ENCODE measurements around the gene PRKN. TPM values are rescaled to one million over a fixed set of nuclear protein-coding genes. Genes with fewer than 3 reads are reported as not detected.

PRKN gene
- total and polyA plus RNA-seq, 9 of the 15 experiments (the other 6 are each of a cell fraction or from before 2014, with no cell fraction given): 0.03 to 0.96 (median 0.15) TPM; not detected in 2

GRCh38 chr6:161578478-161578877 lies 1149.1 kb downstream of the PRKN start:
- FAIRE-seq (no peak), ATAC-seq (peak; percentile 82), DNase-seq (ENCODE audit: extremely low read depth in 1 of 4, low spot score in 3 of 4) (peak in 1 of 4 experiments; percentile 11)
- no peaks in the 10 kb centered on the region for H3K79me2 ChIP-seq (ENCODE audit: control insufficient read depth, insufficient read depth, low read length)
- no peaks in the 10 kb centered on the region for H3K4me1 ChIP-seq (replicated peaks in 1 of 2; ENCODE audit: control insufficient read depth in 2 of 2, insufficient read depth in 2 of 2, low read length in 2 of 2)
- H3K9me1 ChIP-seq (ENCODE audit: control insufficient read depth, insufficient read depth, low read length): no peaks in the 10 kb centered on the region
- WGBS (ENCODE audit: insufficient coverage, low coverage, missing lambda C conversion rate): 0% methylated on average over 3 of the region's 3 CpGs
- peaks cover 3 to 4% of the 10 kb centered on the region in 2 experiments; a peak in 1 of 5 replicates for H3K27me3 ChIP-seq (ENCODE audit: control insufficient read depth in 2 of 2, insufficient read depth in 2 of 2, low read length in 2 of 2)
- no TSS peak for BruUV-seq (replicated peaks)
- H3K9ac ChIP-seq (ENCODE audit: insufficient read depth in 1 of 2, low read depth in 2 of 2, low read length in 2 of 2): no peak overlapping the region
- POLR2A ChIA-PET: no interaction called here
- intact Hi-C loops (cut with micrococcal nuclease): no loop called here
- no peaks in the 10 kb centered on the region for H4K20me1 ChIP-seq (replicated peaks; ENCODE audit: control insufficient read depth, insufficient read depth, low read length)
- H2AFZ ChIP-seq (ENCODE audit: low read depth, low read length): no peak overlapping the region
- in situ Hi-C loops (cut with MboI): no loop called here
- H3K27ac ChIP-seq (ENCODE audit: extremely low read depth, low read depth, low read length): no peak overlapping the region
- no peak overlapping the region for H3K4me2 ChIP-seq (ENCODE audit: insufficient read depth, low read length)
- no peaks in the 10 kb centered on the region for H3K9me3 ChIP-seq (replicated peaks; ENCODE audit: control insufficient read depth, insufficient read depth, low read depth, low read length)
- CTCF ChIA-PET (ENCODE audit: low intra/inter-chr PET ratio): no interaction called here
- no peak overlapping the region for H3K4me3 ChIP-seq
- H3K36me3 ChIP-seq (ENCODE audit: control insufficient read depth, insufficient read depth, low read length): no peaks in the 10 kb centered on the region
- TF ChIP-seq CREM (IDR thresholded peaks at IDR 0.05; ENCODE audit: low read depth) (0 out of 2 replicates have a peak, but pooled peaks have one; percentile 20), MAX (CRISPR knock-in tag; IDR thresholded peaks at IDR 0.05) (no peak), GABPA (tag; conservative IDR thresholded peaks at IDR 0.05; ENCODE audit: low read depth) (peak; percentile 57), NR2C2 (CRISPR knock-in tag; IDR thresholded peaks at IDR 0.05) (no peak), NR2C2 (tag; IDR thresholded peaks at IDR 0.05) (peak; percentile 15; the same call in 1 of the 2 replicates), MTA2 (IDR thresholded peaks at IDR 0.05; ENCODE audit: low read depth) (no peak), POU5F1 (IDR thresholded peaks at IDR 0.05; ENCODE audit: borderline replicate concordance, low read depth, low read length, partially characterized antibody) (no peak)
